ENCODE data around the gene NLGN1. TPM values are rescaled to one million over a fixed set of nuclear protein-coding genes. Genes with fewer than 3 reads are reported as not detected.

The NLGN1 gene
- total RNA-seq, 3 donors from 2014 or later: 0.43 to 14.3 (median 2.0) TPM

DNA sequence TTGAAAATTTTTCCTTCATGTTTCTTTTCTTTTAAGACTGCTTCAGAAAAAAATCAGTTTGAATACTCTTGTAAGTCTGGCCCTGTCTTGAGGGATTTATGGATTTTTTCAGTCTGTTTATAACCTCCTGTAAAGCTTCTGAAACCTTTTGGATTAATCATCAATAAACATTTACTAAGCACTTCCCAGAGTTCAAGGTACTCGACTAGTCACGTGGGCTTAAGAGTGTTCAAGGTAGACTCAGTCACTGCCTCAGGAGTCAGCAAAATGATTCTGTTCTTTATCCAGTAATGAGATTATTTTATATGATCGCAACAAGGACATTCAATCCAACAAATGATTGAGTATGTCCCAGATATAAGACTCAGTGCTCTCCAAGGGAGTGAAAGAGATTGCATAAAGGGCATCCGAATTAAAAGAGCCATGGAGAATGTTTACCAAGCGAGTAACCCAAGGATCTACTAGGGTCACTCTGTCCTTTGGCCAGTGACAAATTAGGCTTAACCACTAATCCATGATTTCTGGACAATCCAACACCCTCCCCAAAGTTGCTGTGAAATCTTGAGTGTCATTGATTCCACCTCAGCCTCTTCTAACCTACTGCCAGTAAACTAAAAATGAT is 735.0 kb downstream of the NLGN1 start:
- TF ChIP-seq, protein P1, sequence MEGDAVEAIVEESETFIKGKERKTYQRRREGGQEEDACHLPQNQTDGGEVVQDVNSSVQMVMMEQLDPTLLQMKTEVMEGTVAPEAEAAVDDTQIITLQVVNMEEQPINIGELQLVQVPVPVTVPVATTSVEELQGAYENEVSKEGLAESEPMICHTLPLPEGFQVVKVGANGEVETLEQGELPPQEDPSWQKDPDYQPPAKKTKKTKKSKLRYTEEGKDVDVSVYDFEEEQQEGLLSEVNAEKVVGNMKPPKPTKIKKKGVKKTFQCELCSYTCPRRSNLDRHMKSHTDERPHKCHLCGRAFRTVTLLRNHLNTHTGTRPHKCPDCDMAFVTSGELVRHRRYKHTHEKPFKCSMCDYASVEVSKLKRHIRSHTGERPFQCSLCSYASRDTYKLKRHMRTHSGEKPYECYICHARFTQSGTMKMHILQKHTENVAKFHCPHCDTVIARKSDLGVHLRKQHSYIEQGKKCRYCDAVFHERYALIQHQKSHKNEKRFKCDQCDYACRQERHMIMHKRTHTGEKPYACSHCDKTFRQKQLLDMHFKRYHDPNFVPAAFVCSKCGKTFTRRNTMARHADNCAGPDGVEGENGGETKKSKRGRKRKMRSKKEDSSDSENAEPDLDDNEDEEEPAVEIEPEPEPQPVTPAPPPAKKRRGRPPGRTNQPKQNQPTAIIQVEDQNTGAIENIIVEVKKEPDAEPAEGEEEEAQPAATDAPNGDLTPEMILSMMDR (IDR thresholded peaks at IDR 0.05): no peak
- DNase-seq: no peak
- ATAC-seq: no peak
- intact Hi-C loops (cut with DNase I, micrococcal nuclease): no loop called here
- Histone ChIP-seq H3K36me3 (ENCODE audit: low read depth) (no peaks in the 10 kb centered on the region), H3K4me1 (ENCODE audit: low read depth) (no peaks in the 10 kb centered on the region), H3K4me3 (no peak overlapping the region), H3K9me3 (no peaks in the 10 kb centered on the region)

DNA sequence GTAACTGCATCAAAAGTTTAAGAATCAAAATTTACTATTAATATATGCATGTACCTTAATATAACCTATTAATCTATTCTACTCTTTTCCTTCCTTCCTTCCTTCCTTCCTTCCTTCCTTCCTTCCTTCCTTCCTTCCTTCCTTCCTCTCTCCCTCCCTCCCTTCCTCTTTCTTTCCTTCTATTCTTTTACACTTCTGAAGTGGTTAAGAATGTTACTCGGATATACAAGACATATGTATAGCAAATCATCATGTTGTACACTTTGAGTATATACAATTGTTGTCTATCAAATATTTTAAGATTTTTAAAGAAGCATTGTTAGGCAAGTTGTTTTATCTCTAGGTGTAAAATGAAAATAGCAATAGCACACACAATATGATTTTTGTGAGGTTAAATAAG is 748.5 kb downstream of the NLGN1 start:
- intact Hi-C loops (cut with DNase I, micrococcal nuclease): no loop called here
- DNase-seq: no peak
- H3K4me1 ChIP-seq (ENCODE audit: low read depth): no peaks in the 10 kb centered on the region
- H3K9me3 ChIP-seq: no peaks in the 10 kb centered on the region
- H3K4me3 ChIP-seq: no peak overlapping the region
- no peak for ATAC-seq
- TF ChIP-seq, protein P1 (IDR thresholded peaks at IDR 0.05): no peak
- no peaks in the 10 kb centered on the region for H3K36me3 ChIP-seq (ENCODE audit: low read depth)

GRCh38 chr3:174147798-174148197 is 750.3 kb downstream of the NLGN1 start:
- no peaks in the 10 kb centered on the region for H3K9me3 ChIP-seq
- intact Hi-C loops (cut with DNase I, micrococcal nuclease): no loop called here
- H3K36me3 ChIP-seq (ENCODE audit: low read depth): no peaks in the 10 kb centered on the region
- no peak overlapping the region for H3K4me3 ChIP-seq
- no peaks in the 10 kb centered on the region for H3K4me1 ChIP-seq (ENCODE audit: low read depth)
- TF ChIP-seq, protein P1 (IDR thresholded peaks at IDR 0.05): no peak
- ATAC-seq (no peak), DNase-seq (no peak)

GRCh38 chr3:174153871-174154270 is 756.3 kb downstream of the NLGN1 start:
- no peaks in the 10 kb centered on the region for H3K36me3 ChIP-seq (ENCODE audit: low read depth)
- H3K4me1 ChIP-seq (ENCODE audit: low read depth): no peaks in the 10 kb centered on the region
- TF ChIP-seq, protein P1 (IDR thresholded peaks at IDR 0.05): no peak
- ATAC-seq: no peak
- intact Hi-C loops (cut with DNase I, micrococcal nuclease): no loop called here
- H3K4me3 ChIP-seq: no peak overlapping the region
- DNase-seq: no peak
- H3K9me3 ChIP-seq: no peaks in the 10 kb centered on the region

DNA sequence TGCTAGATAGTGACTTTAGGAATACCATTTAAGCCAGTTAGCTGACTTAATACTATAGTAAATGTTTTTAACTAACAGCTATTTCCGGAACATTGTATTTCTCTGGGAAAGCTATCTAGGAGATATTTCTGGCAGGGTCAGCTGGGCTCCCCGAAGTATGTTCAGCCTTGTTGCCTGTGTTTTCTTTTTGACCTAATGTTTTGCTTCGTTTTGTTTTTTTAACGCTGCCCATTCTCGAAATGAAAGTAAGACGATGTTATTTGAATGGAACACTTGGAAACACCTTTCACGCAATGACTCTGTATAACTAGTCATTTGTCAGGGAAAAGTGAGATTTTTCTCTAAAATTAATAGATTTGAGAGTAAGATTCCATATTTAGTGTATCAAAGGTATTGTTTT is 758.7 kb downstream of the NLGN1 start:
- Histone ChIP-seq H3K4me1 (ENCODE audit: low read depth) (no peaks in the 10 kb centered on the region), H3K36me3 (ENCODE audit: low read depth) (no peaks in the 10 kb centered on the region), H3K9me3 (no peaks in the 10 kb centered on the region), H3K4me3 (no peak overlapping the region)
- intact Hi-C loops (cut with DNase I, micrococcal nuclease): no loop called here
- DNase-seq (no peak), ATAC-seq (no peak)
- TF ChIP-seq, protein P1 (IDR thresholded peaks at IDR 0.05): no peak

GRCh38 chr3:174158674-174159073 is 761.1 kb downstream of the NLGN1 start:
- no peaks in the 10 kb centered on the region for H3K4me1 ChIP-seq (ENCODE audit: low read depth)
- intact Hi-C loops (cut with DNase I, micrococcal nuclease): no loop called here
- H3K9me3 ChIP-seq: peaks cover 2% of the 10 kb centered on the region
- no peak overlapping the region for H3K4me3 ChIP-seq
- TF ChIP-seq, protein P1 (IDR thresholded peaks at IDR 0.05): no peak
- no peaks in the 10 kb centered on the region for H3K36me3 ChIP-seq (ENCODE audit: low read depth)
- DNase-seq (no peak), ATAC-seq (no peak)
